AG20443 (cell line): ENCODE measurements around the gene PHPT1.
A peak's percentile ranks its signal among the peaks of the same experiment; 100 is the strongest.
"Not testable (repeated sequence)": the region's sequence is repeated elsewhere in the genome, so short reads cannot be mapped to it uniquely, and the experiment has no call there.

Experiments
- DNase-seq: peaks from one replicate; pipeline ENCODE4 v3.0.0; 2012; ENCODE audit warnings: low spot score, mixed read lengths

Gene PHPT1

DNA sequence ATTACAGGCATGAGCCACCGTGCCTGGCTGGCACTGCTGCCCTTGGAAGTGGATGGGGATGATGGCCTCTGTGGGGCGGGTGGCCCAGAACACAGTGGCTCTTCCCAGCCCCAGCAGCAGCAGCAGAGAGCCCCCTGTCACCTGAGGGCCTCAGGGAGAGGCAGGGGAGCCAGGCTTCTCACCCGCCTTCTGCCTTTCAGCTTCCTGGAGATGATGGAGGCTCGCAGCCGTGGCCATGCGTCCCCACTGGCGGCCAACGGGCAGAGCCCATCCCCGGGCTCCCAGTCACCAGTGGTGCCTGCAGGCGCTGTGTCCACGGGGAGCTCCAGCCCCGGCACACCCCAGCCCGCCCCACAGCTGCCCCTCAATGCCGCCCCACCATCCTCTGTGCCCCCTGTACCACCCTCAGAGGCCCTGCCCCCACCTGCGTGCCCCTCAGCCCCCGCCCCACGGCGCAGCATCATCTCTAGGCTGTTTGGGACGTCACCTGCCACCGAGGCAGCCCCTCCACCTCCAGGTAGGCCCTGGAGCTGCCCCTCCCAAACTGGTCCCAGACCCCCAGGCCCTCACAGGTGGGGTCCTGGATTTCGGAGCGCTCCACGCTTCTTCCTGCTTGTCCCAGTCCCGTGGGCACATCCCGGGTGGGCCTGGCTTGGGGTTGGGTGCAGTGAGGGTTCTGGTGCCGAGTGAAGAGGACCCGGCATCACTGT is 11.9 kb upstream of the PHPT1 start:
- DNase-seq = no peak

- DNase-seq = not testable (repeated sequence)
These were observed 11.3 kb upstream of the PHPT1 start for GRCh38 chr9:136837856-136838277.

- no peak for DNase-seq
These were observed 10.6 kb upstream of the PHPT1 start for GRCh38 chr9:136838314-136839228.

DNA sequence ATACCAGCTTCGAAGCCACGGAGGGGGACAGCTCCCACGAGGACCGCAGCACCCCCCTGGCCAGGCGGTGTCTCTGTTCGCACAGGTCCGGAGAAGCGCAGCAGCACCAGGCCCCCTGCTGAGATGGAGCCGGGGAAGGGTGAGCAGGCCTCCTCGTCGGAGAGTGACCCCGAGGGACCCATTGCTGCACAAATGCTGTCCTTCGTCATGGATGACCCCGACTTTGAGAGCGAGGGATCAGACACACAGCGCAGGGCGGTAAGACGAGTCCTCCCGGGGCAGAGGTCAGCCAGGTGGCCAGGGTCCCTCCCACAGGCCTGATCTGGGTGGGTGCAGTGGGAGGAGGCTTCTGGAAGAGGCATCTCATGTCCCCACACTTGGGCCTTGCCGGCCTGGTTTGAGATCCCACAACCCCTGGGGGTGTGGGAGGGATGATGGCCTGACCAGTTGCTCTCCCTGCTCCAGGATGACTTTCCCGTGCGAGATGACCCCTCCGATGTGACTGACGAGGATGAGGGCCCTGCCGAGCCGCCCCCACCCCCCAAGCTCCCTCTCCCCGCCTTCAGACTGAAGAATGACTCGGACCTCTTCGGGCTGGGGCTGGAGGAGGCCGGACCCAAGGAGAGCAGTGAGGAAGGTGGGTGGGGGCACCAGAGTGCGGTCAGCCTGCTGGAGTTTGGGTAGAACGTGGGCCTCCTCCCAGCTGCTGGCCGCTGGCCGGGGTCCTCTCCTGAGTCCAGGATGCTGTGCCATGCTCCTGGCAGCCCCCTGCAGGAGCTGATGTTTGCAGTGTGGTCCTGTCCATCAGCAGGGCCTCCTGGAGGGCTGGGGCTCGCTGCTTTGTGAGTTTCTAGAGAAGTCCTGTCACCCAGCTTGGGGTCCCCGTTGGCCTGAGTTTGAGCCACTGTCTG is 9.7 kb upstream of the PHPT1 start:
- no peak for DNase-seq

- DNase-seq = no peak
These were observed 8.9 kb upstream of the PHPT1 start for GRCh38 chr9:136840140-136840876.

DNA sequence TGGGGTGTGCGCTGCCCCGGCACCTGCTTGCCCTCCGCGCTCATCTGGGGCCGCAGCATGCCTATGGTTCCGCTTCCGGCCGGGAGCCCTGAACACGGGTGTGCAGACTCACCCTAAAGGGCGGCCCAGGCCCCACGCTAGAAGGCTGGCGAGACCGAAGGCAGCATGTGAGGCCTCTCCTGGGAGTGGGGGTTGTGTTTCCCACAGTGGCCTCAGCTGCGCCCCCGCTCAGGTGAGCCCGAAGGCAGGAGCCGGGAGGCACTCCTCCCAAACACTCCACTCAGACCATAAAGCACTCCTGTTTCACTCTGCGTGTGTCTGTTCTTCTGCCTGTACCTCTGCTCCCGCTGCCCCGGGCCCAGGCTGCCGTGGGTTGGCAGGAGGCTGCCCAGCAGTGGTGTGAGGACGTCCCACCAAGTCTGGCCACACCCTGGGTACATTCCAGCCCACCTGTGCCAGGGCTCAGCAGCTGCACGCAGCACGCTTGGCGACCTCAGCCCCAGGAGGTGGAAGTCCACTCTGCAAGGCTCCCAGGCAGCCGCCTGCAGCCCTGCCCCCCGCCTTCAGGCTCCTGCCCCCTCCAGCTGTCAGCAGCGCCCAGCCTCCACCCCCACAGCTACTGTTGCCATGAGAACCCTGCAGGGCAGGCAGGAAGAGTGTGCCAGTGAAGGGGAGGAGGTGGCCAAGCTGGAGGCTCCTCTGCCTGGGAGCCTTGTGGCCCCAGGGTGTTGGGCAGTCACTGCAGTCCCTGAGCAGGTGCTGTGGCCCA is 8.1 kb upstream of the PHPT1 start:
- peak; percentile 50 for DNase-seq

DNA sequence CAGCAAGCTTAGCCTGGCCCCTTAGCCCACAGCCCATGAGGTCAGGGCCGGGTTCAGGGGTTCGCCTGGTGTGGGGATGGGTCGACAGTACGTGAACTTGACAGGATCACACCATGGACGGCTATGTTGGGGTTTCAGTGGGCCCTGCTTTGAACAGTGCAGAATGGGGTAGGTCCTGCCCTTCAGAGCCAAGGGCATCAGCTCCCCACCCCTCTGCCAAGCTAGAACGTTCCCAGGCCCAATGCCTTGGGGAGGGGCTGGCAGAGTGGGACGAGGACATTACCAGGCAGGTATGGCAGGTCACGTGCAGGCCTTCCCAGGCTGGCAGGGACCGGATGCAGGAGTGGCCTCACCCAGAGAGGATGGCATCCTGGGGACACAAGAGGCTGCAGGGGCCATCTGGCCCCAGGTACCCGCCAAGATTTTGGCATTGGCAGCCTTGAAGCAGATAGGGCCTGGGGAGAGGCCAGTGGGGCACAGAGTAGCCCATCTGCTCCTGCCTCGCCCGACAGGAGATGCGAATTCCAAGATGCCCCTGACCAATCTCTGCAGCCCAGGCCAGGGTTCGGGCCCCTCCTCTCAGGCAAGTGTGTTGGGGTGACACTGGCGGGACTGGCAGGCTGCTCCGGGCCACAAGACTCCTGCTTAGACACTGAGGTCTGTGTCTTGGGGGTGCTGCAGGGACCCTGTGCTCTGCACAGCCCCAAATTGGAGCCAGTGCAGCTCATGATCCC is 7.4 kb upstream of the PHPT1 start:
- not testable (repeated sequence) for DNase-seq

- DNase-seq = peak; percentile 86
These were observed 6.7 kb upstream of the PHPT1 start, which contains the start of gene AJM1 for GRCh38 chr9:136842380-136842948. Gene AJM1, plus strand, starts transcription at chr9:136842478. Its CDS starts 1,937 bp downstream, at chr9:136844415.

- DNase-seq = not testable (repeated sequence)
These were observed 5.9 kb upstream of the PHPT1 start for GRCh38 chr9:136843159-136843800.

DNA sequence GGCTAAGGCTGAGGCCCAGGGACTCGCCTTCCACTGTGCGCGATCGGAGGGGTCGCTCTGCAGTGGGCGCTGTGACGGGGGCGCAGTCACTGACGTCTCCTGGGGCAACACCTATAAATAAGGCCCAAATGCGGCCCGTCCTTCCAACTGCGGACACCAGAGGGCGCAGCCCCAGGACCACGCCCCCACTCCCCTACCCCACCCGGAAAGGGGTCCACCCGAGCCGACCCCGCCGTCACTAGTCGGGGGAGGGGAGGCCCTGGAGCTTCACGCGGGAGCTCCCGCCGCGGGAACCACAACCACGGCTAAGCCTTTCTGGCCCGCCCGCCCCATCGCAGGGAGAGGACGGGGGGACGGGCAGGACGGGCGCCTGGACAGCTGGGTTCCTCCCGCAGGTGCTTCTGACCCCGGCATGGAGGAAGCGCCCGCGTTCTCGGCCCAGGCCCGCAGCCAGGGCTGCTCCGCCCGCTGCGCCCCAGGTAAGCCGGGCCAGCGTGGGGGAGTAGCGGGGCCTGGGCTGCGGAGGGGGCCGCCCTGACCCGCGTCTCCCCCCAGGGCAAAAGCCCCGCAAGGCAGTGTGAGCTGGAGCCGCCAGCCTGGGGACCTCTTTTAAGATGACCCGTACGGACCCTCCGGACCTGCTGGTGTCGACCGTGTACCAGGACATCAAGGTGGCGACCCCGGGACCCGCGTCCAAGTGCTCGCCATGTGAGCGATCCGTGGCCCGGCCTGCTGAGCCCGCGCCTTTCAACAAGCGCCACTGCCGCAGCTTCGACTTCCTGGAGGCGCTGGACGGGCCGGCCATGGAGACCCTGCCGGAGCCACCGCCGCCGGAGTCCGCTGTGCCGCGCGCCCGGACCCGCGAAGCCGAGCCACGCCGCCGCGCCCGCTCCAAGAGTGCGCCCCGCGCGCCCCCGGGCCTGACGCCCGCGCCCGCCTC is 5.1 kb upstream of the PHPT1 start:
- DNase-seq = not testable (repeated sequence)

DNA sequence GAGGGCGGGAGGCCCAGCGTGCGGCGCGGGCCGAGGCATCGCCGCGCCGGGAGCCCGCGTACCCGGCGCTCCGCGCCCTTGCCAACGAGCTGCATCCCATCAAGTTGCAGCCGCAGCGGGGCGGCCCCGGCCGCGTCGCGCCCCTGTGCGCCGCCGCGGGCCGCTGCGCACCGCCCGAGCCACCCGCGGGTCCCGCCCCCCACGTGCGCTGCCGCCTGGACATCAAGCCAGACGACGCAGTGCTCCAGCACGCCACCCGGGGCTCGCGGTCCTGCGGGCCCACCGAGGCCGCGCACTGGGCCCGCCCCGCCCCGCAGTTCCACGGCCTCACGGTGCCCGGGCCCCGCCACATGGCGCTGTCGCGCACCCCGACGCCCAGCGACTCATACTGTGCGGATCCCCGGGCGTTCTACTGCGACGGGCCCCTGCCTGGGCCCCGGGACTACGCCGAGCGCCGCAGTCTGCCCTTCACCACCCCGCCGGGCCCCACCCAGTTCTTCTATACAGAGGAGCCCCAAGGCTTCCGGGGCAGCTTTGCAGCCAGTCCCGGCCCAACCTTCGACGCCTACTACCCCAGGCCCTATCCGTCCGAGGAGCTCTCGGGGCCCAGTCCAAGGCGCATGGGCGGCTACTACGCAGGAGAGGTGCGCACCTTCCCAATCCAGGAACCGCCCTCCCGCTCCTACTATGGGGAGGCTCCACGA is 4.3 kb upstream of the PHPT1 start:
- DNase-seq = no peak

- DNase-seq = no peak
These were observed 3.5 kb upstream of the PHPT1 start for GRCh38 chr9:136845465-136846260.

GRCh38 chr9:136846376-136847087 is 2.7 kb upstream of the PHPT1 start:
- DNase-seq = no peak

DNA sequence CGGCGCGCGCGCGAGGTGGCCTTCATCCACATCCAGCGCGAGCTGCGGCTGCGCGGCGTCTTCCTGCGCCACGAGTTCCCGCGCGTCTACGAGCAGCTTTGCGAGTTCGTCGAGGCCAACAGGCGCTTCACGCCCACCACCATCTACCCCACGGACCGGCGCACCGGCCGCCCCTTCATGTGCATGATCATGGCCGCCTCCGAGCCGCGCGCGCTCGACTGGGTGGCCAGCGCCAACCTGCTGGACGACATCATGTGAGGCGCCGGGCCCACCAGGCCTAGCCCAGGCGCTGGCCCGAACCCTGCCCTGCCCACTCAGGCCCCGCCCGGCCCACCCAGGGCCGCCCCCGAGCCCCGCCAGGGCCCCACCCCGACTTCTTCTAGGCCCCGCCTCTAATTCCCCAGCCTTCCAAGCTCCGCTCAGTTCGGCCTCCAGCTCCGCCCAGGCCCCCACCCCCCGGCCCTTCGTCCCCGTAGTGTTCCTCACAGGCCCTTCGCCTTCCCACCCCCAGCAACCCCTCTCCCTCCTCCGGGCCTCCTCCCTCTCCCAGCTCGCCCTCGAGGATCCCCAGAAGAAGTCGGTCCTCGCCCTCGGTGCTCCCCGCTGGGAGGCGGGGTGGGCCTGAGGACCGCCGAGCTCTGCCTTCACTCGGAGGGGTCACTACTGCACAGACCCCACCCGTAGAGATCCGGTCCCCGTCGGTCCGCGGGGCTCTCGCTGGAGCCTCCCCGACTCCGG is 2.0 kb upstream of the PHPT1 start:
- peak; percentile 55 for DNase-seq

GRCh38 chr9:136847826-136848392 is 1.3 kb upstream of the PHPT1 start:
- peak; percentile 80 for DNase-seq
